WTC11 (cell line): ENCODE data around the gene DCBLD2. TPM values are rescaled to one million over a fixed set of nuclear protein-coding genes. Genes with fewer than 3 reads are reported as not detected.

Source experiments
- ATAC-seq: fragments of 200-7000 bp; cut with Tn5 transposase; 2 replicates; pipeline ENCODE4 v1.10.0; 2021; ENCODE audit warnings: mild to moderate bottlenecking, moderate library complexity
- CTCF ChIA-PET: fragments of 300-600 bp; sonication (Branson Sonifier 250); formaldehyde crosslinking; loops from one replicate; lab custom pipeline; 2021; ENCODE audit warnings: antibody characterized with exemption; lab: Charles Lee
- POLR2A ChIA-PET: fragments of 350-600 bp; sonication (Branson Sonifier 250); formaldehyde crosslinking; loops from one replicate; lab custom pipeline; 2021; ENCODE audit warnings: antibody characterized with exemption; lab: Charles Lee
- DNase-seq: peaks from one replicate; pipeline ENCODE4 v3.0.0; 2021; ENCODE audit warnings: low spot score
- H3K27ac Mint-ChIP-seq: 2 replicates; pipeline ENCODE4 v1.8.0; 2021; ENCODE audit warnings: mixed read lengths
- H3K27me3 Mint-ChIP-seq: 2 replicates; pipeline ENCODE4 v1.8.0; 2021; ENCODE audit warnings: low read depth, mild to moderate bottlenecking, moderate library complexity, mixed read lengths
- H3K36me3 Mint-ChIP-seq: 2 replicates; pipeline ENCODE4 v1.8.0; 2021; ENCODE audit warnings: mixed read lengths
- H3K4me1 Mint-ChIP-seq: 2 replicates; pipeline ENCODE4 v1.8.0; 2022; ENCODE audit warnings: mixed read lengths
- H3K4me3 Mint-ChIP-seq: 2 replicates; pipeline ENCODE4 v1.8.0; 2021; ENCODE audit warnings: mild to moderate bottlenecking, moderate library complexity, mixed read lengths
- H3K9me3 Mint-ChIP-seq: 2 replicates; pipeline ENCODE4 v1.8.0; 2021; ENCODE audit warnings: mixed read lengths
- FOXJ3 ChIP-seq: sonication (generic); formaldehyde crosslinking; IDR thresholded peaks from 2 replicates; pipeline ENCODE4 v1.9.0; 2021; ENCODE audit warnings: missing genetic modification reagents, mild to moderate bottlenecking, borderline replicate concordance
- FOXP1 ChIP-seq: sonication (generic); formaldehyde crosslinking; IDR thresholded peaks from 2 replicates; pipeline ENCODE4 v1.8.0; 2022; ENCODE audit warnings: missing genetic modification reagents, mild to moderate bottlenecking, moderate library complexity, borderline replicate concordance
- GABPB1 ChIP-seq: sonication (generic); formaldehyde crosslinking; IDR thresholded peaks from 2 replicates; pipeline ENCODE4 v1.8.1; 2023; ENCODE audit warnings: mild to moderate bottlenecking, missing genetic modification reagents
- GTF2I ChIP-seq: fragments of 250-450 bp; sonication (Bioruptor Pico); conservative IDR thresholded peaks from 2 replicates; pipeline ENCODE4 v1.4.0; 2021; ENCODE audit warnings: mild to moderate bottlenecking
- NFE2L1 ChIP-seq: sonication (generic); formaldehyde crosslinking; IDR thresholded peaks from 2 replicates; pipeline ENCODE4 v1.8.1; 2023; ENCODE audit warnings: missing genetic modification reagents
- SMAD4 ChIP-seq: sonication (generic); formaldehyde crosslinking; IDR thresholded peaks from 2 replicates; pipeline ENCODE4 v1.8.0; 2022; ENCODE audit warnings: mild to moderate bottlenecking, missing genetic modification reagents
- ZBTB21 ChIP-seq: sonication (generic); formaldehyde crosslinking; IDR thresholded peaks from 2 replicates; pipeline ENCODE4 v1.8.1; 2023; ENCODE audit warnings: mild to moderate bottlenecking, missing genetic modification reagents, borderline replicate concordance
- ZNF416 ChIP-seq: fragments of 250-450 bp; sonication (Bioruptor Pico); IDR thresholded peaks from 2 replicates; pipeline ENCODE4 v1.9.0; 2021; ENCODE audit warnings: mild to moderate bottlenecking, inconsistent platforms
- total RNA-seq: library from RNA; stranded (reverse); gene quantifications from 3 replicates; pipeline ENCODE4 v1.2.3, GENCODE V29; 2021
- TF ChIP-seq, protein P1 (sequence below): sonication (generic); formaldehyde crosslinking; IDR thresholded peaks from 2 replicates; pipeline ENCODE4 v1.8.1; 2023; ENCODE audit warnings: mild to moderate bottlenecking, missing genetic modification reagents, moderate library complexity
- TF ChIP-seq, protein P2 (sequence below): fragments of 250-450 bp; sonication (Bioruptor Pico); IDR thresholded peaks from 2 replicates; pipeline ENCODE4 v1.9.0; 2021; ENCODE audit warnings: mild to moderate bottlenecking
- TF ChIP-seq, protein P3 (sequence below): sonication (generic); formaldehyde crosslinking; conservative IDR thresholded peaks from 2 replicates; pipeline ENCODE4 v1.8.1; 2023; ENCODE audit warnings: mild to moderate bottlenecking, low read depth, missing genetic modification reagents, moderate library complexity
- TF ChIP-seq, protein P4 (sequence below): sonication (generic); formaldehyde crosslinking; conservative IDR thresholded peaks from 2 replicates; pipeline ENCODE4 v1.8.1; 2022; ENCODE audit warnings: mild to moderate bottlenecking, missing genetic modification reagents
- TF ChIP-seq, protein P5 (sequence below): sonication (generic); formaldehyde crosslinking; IDR thresholded peaks from 2 replicates; pipeline ENCODE4 v1.8.1; 2023; ENCODE audit warnings: mild to moderate bottlenecking, missing genetic modification reagents, borderline replicate concordance
- TF ChIP-seq, protein P6 (sequence below): sonication (generic); formaldehyde crosslinking; IDR thresholded peaks from 2 replicates; pipeline ENCODE4 v1.8.1; 2023; ENCODE audit warnings: mild to moderate bottlenecking, missing genetic modification reagents
- TF ChIP-seq, protein P7 (sequence below): fragments of 250-450 bp; sonication (Bioruptor Pico); conservative IDR thresholded peaks from 2 replicates; pipeline ENCODE4 v1.9.0; 2021; ENCODE audit warnings: mild to moderate bottlenecking
- TF ChIP-seq, protein P8 (sequence below): fragments of 200-600 bp; IDR thresholded peaks from 2 replicates; pipeline ENCODE4 v1.8.0; 2022; ENCODE audit warnings: antibody characterized with exemption

DCBLD2 gene
- total RNA-seq, 1 experiment from 2014 or later, result 47.9 TPM

DNA sequence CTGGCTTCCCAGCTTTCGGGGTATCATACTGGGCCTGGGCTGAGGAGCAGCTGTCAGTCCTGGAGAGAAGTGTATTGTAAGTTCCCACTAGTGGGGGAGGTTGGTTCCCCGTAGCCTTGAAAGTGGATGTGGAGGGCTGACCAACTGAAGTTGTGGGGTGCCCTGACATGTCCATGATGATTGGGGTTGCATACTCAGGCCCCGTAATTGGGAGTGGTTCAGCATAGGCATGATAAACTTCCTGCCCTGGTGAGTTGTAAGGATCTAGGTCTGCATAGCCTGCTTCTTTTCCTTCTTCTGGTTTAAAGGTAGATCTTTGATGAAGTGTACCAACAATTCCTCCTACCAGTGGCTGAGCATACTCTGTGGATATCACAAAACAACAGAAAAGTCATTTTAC is 102.0 kb downstream of the DCBLD2 start:
- Mint-ChIP-seq H3K27ac (no peak overlapping the region), H3K4me1 (no peaks in the 10 kb centered on the region), H3K27me3 (no peaks in the 10 kb centered on the region), H3K4me3 (no peak overlapping the region), H3K36me3 (peaks cover 43% of the 10 kb centered on the region), H3K9me3 (peaks cover 7% of the 10 kb centered on the region; the same call in 1 of the 2 replicates)
- ChIA-PET POLR2A (no interaction called here), CTCF (no interaction called here)
- TF ChIP-seq, protein P1, sequence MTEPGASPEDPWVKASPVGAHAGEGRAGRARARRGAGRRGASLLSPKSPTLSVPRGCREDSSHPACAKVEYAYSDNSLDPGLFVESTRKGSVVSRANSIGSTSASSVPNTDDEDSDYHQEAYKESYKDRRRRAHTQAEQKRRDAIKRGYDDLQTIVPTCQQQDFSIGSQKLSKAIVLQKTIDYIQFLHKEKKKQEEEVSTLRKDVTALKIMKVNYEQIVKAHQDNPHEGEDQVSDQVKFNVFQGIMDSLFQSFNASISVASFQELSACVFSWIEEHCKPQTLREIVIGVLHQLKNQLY (CRISPR knock-in tag), result no peak
- TF ChIP-seq ZNF416 (no peak), NFE2L1 (no peak), GTF2I (no peak), FOXJ3 (CRISPR knock-in tag) (no peak), FOXP1 (CRISPR knock-in tag) (no peak), SMAD4 (CRISPR knock-in tag) (no peak)
- TF ChIP-seq, protein P2, sequence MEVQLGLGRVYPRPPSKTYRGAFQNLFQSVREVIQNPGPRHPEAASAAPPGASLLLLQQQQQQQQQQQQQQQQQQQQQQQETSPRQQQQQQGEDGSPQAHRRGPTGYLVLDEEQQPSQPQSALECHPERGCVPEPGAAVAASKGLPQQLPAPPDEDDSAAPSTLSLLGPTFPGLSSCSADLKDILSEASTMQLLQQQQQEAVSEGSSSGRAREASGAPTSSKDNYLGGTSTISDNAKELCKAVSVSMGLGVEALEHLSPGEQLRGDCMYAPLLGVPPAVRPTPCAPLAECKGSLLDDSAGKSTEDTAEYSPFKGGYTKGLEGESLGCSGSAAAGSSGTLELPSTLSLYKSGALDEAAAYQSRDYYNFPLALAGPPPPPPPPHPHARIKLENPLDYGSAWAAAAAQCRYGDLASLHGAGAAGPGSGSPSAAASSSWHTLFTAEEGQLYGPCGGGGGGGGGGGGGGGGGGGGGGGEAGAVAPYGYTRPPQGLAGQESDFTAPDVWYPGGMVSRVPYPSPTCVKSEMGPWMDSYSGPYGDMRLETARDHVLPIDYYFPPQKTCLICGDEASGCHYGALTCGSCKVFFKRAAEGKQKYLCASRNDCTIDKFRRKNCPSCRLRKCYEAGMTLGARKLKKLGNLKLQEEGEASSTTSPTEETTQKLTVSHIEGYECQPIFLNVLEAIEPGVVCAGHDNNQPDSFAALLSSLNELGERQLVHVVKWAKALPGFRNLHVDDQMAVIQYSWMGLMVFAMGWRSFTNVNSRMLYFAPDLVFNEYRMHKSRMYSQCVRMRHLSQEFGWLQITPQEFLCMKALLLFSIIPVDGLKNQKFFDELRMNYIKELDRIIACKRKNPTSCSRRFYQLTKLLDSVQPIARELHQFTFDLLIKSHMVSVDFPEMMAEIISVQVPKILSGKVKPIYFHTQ (CRISPR knock-in tag), result no peak
- TF ChIP-seq, protein P3, sequence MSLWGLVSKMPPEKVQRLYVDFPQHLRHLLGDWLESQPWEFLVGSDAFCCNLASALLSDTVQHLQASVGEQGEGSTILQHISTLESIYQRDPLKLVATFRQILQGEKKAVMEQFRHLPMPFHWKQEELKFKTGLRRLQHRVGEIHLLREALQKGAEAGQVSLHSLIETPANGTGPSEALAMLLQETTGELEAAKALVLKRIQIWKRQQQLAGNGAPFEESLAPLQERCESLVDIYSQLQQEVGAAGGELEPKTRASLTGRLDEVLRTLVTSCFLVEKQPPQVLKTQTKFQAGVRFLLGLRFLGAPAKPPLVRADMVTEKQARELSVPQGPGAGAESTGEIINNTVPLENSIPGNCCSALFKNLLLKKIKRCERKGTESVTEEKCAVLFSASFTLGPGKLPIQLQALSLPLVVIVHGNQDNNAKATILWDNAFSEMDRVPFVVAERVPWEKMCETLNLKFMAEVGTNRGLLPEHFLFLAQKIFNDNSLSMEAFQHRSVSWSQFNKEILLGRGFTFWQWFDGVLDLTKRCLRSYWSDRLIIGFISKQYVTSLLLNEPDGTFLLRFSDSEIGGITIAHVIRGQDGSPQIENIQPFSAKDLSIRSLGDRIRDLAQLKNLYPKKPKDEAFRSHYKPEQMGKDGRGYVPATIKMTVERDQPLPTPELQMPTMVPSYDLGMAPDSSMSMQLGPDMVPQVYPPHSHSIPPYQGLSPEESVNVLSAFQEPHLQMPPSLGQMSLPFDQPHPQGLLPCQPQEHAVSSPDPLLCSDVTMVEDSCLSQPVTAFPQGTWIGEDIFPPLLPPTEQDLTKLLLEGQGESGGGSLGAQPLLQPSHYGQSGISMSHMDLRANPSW (CRISPR knock-in tag), result no peak
- TF ChIP-seq, protein P4, sequence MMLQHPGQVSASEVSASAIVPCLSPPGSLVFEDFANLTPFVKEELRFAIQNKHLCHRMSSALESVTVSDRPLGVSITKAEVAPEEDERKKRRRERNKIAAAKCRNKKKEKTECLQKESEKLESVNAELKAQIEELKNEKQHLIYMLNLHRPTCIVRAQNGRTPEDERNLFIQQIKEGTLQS, result no peak
- DNase-seq (no peak), ATAC-seq (no peak)

DNA sequence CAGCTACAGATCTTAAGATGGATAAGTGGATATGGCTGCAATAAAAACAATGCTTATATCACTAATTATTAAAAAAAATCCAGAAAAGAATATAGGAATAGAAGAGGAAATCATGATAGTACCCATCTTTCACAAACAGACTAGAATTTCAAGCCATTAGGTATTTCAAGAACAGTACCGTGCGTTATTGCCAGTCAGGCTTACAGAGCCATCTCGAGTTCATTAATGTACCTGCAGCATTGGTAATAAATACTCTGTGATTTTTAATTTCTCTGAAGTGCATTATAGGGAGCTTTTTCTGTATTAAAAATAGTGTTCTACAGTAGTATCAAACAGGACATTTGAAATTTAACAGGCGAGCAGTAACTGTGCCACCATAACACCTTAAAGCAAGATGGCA is 102.7 kb downstream of the DCBLD2 start:
- H3K27me3 Mint-ChIP-seq, result no peaks in the 10 kb centered on the region
- POLR2A ChIA-PET, result no interaction called here
- H3K36me3 Mint-ChIP-seq, result peaks cover 43% of the 10 kb centered on the region
- no peak overlapping the region for H3K4me3 Mint-ChIP-seq
- ATAC-seq (no peak), DNase-seq (no peak)
- CTCF ChIA-PET, result no interaction called here
- H3K4me1 Mint-ChIP-seq, result no peaks in the 10 kb centered on the region
- no peak overlapping the region for H3K27ac Mint-ChIP-seq
- H3K9me3 Mint-ChIP-seq, result peaks cover 5% of the 10 kb centered on the region; the same call in 1 of the 2 replicates
- TF ChIP-seq, protein P5, sequence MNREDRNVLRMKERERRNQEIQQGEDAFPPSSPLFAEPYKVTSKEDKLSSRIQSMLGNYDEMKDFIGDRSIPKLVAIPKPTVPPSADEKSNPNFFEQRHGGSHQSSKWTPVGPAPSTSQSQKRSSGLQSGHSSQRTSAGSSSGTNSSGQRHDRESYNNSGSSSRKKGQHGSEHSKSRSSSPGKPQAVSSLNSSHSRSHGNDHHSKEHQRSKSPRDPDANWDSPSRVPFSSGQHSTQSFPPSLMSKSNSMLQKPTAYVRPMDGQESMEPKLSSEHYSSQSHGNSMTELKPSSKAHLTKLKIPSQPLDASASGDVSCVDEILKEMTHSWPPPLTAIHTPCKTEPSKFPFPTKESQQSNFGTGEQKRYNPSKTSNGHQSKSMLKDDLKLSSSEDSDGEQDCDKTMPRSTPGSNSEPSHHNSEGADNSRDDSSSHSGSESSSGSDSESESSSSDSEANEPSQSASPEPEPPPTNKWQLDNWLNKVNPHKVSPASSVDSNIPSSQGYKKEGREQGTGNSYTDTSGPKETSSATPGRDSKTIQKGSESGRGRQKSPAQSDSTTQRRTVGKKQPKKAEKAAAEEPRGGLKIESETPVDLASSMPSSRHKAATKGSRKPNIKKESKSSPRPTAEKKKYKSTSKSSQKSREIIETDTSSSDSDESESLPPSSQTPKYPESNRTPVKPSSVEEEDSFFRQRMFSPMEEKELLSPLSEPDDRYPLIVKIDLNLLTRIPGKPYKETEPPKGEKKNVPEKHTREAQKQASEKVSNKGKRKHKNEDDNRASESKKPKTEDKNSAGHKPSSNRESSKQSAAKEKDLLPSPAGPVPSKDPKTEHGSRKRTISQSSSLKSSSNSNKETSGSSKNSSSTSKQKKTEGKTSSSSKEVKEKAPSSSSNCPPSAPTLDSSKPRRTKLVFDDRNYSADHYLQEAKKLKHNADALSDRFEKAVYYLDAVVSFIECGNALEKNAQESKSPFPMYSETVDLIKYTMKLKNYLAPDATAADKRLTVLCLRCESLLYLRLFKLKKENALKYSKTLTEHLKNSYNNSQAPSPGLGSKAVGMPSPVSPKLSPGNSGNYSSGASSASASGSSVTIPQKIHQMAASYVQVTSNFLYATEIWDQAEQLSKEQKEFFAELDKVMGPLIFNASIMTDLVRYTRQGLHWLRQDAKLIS, result no peak
- TF ChIP-seq, protein P6, sequence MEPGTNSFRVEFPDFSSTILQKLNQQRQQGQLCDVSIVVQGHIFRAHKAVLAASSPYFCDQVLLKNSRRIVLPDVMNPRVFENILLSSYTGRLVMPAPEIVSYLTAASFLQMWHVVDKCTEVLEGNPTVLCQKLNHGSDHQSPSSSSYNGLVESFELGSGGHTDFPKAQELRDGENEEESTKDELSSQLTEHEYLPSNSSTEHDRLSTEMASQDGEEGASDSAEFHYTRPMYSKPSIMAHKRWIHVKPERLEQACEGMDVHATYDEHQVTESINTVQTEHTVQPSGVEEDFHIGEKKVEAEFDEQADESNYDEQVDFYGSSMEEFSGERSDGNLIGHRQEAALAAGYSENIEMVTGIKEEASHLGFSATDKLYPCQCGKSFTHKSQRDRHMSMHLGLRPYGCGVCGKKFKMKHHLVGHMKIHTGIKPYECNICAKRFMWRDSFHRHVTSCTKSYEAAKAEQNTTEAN (CRISPR knock-in tag), result no peak
- TF ChIP-seq, protein P1 (CRISPR knock-in tag), result no peak
- TF ChIP-seq ZBTB21 (CRISPR knock-in tag) (no peak), GTF2I (no peak), GABPB1 (CRISPR knock-in tag) (no peak)
- TF ChIP-seq, protein P7, sequence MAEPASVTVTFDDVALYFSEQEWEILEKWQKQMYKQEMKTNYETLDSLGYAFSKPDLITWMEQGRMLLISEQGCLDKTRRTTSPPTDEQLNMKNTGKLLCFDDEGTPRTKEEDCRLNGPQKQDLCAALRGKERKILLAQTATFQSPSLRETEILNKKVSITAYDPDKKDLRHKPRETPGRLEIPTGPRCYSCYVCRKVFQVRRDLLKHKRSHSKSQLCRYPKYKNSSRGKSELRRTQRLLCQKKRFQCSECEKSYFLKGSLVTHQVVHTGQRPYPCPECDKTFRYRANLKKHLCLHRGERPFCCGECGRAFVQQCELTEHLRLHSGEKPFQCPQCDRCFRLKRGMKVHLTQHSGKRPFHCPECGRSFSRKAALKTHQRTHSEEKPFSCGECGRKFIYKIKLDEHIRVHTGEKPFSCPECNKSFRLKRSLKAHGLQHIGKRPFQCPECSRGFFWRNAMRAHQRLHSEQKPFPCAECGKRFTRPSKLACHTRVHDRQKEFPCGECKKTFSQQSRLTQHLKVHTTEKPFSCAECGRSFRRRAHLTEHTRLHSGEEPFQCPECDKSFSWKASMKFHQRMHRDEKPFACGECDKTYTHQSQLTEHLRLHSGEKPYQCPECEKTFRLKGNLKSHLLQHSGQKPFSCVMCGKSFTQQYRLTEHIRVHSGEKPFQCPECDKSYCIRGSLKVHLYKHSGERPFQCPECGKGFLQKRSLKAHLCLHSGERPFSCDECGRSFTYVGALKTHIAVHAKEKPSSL (CRISPR knock-in tag), result no peak
- TF ChIP-seq, protein P8, sequence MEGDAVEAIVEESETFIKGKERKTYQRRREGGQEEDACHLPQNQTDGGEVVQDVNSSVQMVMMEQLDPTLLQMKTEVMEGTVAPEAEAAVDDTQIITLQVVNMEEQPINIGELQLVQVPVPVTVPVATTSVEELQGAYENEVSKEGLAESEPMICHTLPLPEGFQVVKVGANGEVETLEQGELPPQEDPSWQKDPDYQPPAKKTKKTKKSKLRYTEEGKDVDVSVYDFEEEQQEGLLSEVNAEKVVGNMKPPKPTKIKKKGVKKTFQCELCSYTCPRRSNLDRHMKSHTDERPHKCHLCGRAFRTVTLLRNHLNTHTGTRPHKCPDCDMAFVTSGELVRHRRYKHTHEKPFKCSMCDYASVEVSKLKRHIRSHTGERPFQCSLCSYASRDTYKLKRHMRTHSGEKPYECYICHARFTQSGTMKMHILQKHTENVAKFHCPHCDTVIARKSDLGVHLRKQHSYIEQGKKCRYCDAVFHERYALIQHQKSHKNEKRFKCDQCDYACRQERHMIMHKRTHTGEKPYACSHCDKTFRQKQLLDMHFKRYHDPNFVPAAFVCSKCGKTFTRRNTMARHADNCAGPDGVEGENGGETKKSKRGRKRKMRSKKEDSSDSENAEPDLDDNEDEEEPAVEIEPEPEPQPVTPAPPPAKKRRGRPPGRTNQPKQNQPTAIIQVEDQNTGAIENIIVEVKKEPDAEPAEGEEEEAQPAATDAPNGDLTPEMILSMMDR, result no peak
